ENCODE measurements around the gene CALN1. TPM values are rescaled to one million over a fixed set of nuclear protein-coding genes. Genes with fewer than 3 reads are reported as not detected.
"Not testable (repeated sequence)": the region's sequence is repeated elsewhere in the genome, so short reads cannot be mapped to it uniquely, and the experiment has no call there.

The CALN1 gene
- total RNA-seq, 5 donors from 2014 or later (not counting 1 experiment from before 2014, with no cell fraction given): 0.03 to 0.26 (median 0.05) TPM

- Mint-ChIP-seq H3K4me1 (no peaks in the 10 kb centered on the region), H3K4me3 (no peak overlapping the region), H3K27me3 (no peaks in the 10 kb centered on the region), H3K9me3 (peaks cover 0 to 7% (median 4%) of the 10 kb centered on the region in 3 donors), H3K27ac (no peak overlapping the region), H3K36me3 (no peaks in the 10 kb centered on the region)
- ATAC-seq (replicated peaks in 1 of 4): no peak
- CTCF ChIA-PET: no interaction called here
- 62% methylated on average over 4 of the region's 5 CpGs for WGBS (ENCODE audit: insufficient coverage)
- DNase-seq: no peak
- Histone ChIP-seq H3K9me3 (no peaks in the 10 kb centered on the region), H3K4me3 (ENCODE audit: control insufficient read depth in 1 of 2, extremely low read depth in 1 of 2, low read length in 1 of 2) (no peak overlapping the region), H3K27ac (ENCODE audit: low read length) (no peak overlapping the region), H3K27me3 (replicated peaks in 1 of 2; ENCODE audit: control insufficient read depth in 2 of 2, extremely low read depth in 1 of 2, insufficient read depth in 2 of 2, low read length in 1 of 2) (no peaks in the 10 kb centered on the region), H3K36me3 (ENCODE audit: control insufficient read depth in 2 of 2, extremely low read depth in 1 of 2, insufficient read depth in 1 of 2, low read length in 1 of 2) (no peaks in the 10 kb centered on the region), H3K4me1 (ENCODE audit: control insufficient read depth in 1 of 2, extremely low read depth in 1 of 2, insufficient read depth in 2 of 2, low read length in 2 of 2) (no peaks in the 10 kb centered on the region)
- POLR2A ChIA-PET: no interaction called here
Measured at GRCh38 chr7:72217151-72217550, 195.0 kb downstream of the CALN1 start.

DNA sequence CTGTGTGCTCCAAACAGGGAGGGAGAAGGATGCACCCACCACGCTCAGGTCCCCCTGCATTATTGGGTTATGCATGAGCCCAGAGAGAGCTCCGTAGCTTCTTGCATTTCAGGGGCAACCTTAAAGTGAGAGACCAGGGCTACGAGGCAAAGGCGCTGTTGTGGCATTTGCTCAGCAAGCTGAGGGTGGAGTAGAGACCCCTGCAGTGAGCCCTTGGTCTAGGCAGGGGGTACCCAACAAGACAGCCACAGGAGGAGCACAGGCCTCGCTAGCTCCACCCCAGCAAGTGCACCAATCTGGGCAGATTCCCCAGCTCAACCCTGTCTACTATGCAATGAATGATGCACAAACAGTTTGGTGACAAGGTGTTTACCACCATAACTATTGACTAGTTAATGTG, 198.4 kb downstream of the CALN1 start:
- no peak for ATAC-seq (replicated peaks in 1 of 4)
- no peaks in the 10 kb centered on the region for H3K36me3 ChIP-seq (ENCODE audit: control insufficient read depth in 2 of 2, extremely low read depth in 1 of 2, insufficient read depth in 1 of 2, low read length in 1 of 2)
- Mint-ChIP-seq H3K27me3 (peaks cover 0 to 3% of the 10 kb centered on the region in 2 donors), H3K9me3 (peaks cover 0 to 16% (median 8%) of the 10 kb centered on the region in 3 donors), H3K4me1 (no peaks in the 10 kb centered on the region), H3K36me3 (no peaks in the 10 kb centered on the region), H3K4me3 (no peak overlapping the region), H3K27ac (no peak overlapping the region)
- no peak overlapping the region for H3K4me3 ChIP-seq (ENCODE audit: control insufficient read depth in 1 of 2, extremely low read depth in 1 of 2, low read length in 1 of 2)
- no peaks in the 10 kb centered on the region for H3K27me3 ChIP-seq (replicated peaks in 1 of 2; ENCODE audit: control insufficient read depth in 2 of 2, extremely low read depth in 1 of 2, insufficient read depth in 2 of 2, low read length in 1 of 2)
- H3K27ac ChIP-seq (ENCODE audit: low read length): no peak overlapping the region
- ChIA-PET POLR2A (no interaction called here), CTCF (no interaction called here)
- no peaks in the 10 kb centered on the region for H3K4me1 ChIP-seq (ENCODE audit: control insufficient read depth in 1 of 2, extremely low read depth in 1 of 2, insufficient read depth in 2 of 2, low read length in 2 of 2)
- DNase-seq: no peak
- WGBS (ENCODE audit: insufficient coverage): 100% methylated on average over 2 of the region's 5 CpGs
- H3K9me3 ChIP-seq: no peaks in the 10 kb centered on the region

DNA sequence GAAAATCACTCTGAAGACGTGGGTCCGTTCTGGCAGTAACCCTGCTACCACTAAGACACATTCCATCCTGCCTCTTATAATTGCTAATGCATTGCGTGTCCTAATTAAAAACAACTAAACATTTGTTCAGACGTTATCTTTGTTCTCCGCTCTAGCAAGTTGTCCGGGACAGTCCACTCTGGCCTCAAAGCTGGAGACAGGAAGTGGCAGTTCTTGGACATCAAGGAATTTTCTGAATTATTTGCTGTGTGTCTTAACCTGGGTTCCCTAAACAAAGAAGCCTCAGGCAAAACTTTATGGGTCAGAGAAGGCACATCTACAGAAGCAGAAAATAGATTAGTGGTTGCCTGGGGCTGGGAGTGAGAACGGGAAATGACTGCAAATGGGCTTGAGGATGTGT, 199.1 kb downstream of the CALN1 start:
- H3K9me3 Mint-ChIP-seq: peaks cover 0 to 17% (median 4%) of the 10 kb centered on the region in 3 donors
- H3K27ac Mint-ChIP-seq: no peak overlapping the region
- no peaks in the 10 kb centered on the region for H3K36me3 Mint-ChIP-seq
- H3K27ac ChIP-seq (ENCODE audit: low read length): no peak overlapping the region
- ChIA-PET CTCF (no interaction called here), POLR2A (no interaction called here)
- H3K4me1 ChIP-seq (ENCODE audit: control insufficient read depth in 1 of 2, extremely low read depth in 1 of 2, insufficient read depth in 2 of 2, low read length in 2 of 2): no peaks in the 10 kb centered on the region
- DNase-seq (no peak), ATAC-seq (replicated peaks in 1 of 4) (no peak)
- no peak overlapping the region for H3K4me3 Mint-ChIP-seq
- 87% methylated on average over 4 of the region's 7 CpGs for WGBS (ENCODE audit: insufficient coverage)
- peaks cover 0 to 3% of the 10 kb centered on the region in 2 donors for H3K27me3 Mint-ChIP-seq
- no peaks in the 10 kb centered on the region for H3K36me3 ChIP-seq (ENCODE audit: control insufficient read depth in 2 of 2, extremely low read depth in 1 of 2, insufficient read depth in 1 of 2, low read length in 1 of 2)
- no peaks in the 10 kb centered on the region for H3K27me3 ChIP-seq (replicated peaks in 1 of 2; ENCODE audit: control insufficient read depth in 2 of 2, extremely low read depth in 1 of 2, insufficient read depth in 2 of 2, low read length in 1 of 2)
- no peak overlapping the region for H3K4me3 ChIP-seq (ENCODE audit: control insufficient read depth in 1 of 2, extremely low read depth in 1 of 2, low read length in 1 of 2)
- H3K4me1 Mint-ChIP-seq: no peaks in the 10 kb centered on the region
- no peaks in the 10 kb centered on the region for H3K9me3 ChIP-seq

- peaks cover 0 to 3% of the 10 kb centered on the region in 2 donors for H3K27me3 Mint-ChIP-seq
- CTCF ChIA-PET: no interaction called here
Measured at GRCh38 chr7:72211175-72211574, 201.0 kb downstream of the CALN1 start.

GRCh38 chr7:72209006-72209405, 203.1 kb downstream of the CALN1 start:
- CTCF ChIA-PET: not testable (repeated sequence)

More at GRCh38 chr7:72211175-72211574, 201.0 kb downstream of the CALN1 start:
- DNase-seq: no peak
- Histone ChIP-seq H3K36me3 (ENCODE audit: control insufficient read depth in 2 of 2, extremely low read depth in 1 of 2, insufficient read depth in 1 of 2, low read length in 1 of 2) (no peaks in the 10 kb centered on the region), H3K27ac (ENCODE audit: low read length) (no peak overlapping the region), H3K4me3 (ENCODE audit: control insufficient read depth in 1 of 2, extremely low read depth in 1 of 2, low read length in 1 of 2) (no peak overlapping the region), H3K27me3 (replicated peaks in 1 of 2; ENCODE audit: control insufficient read depth in 2 of 2, extremely low read depth in 1 of 2, insufficient read depth in 2 of 2, low read length in 1 of 2) (no peaks in the 10 kb centered on the region), H3K9me3 (no peaks in the 10 kb centered on the region), H3K4me1 (ENCODE audit: control insufficient read depth in 1 of 2, extremely low read depth in 1 of 2, insufficient read depth in 2 of 2, low read length in 2 of 2) (no peaks in the 10 kb centered on the region)
- Mint-ChIP-seq H3K27ac (no peak overlapping the region), H3K4me3 (no peak overlapping the region), H3K4me1 (no peaks in the 10 kb centered on the region), H3K36me3 (no peaks in the 10 kb centered on the region), H3K9me3 (peaks cover 0 to 16% (median 4%) of the 10 kb centered on the region in 3 donors)
- WGBS (ENCODE audit: insufficient coverage): 100% methylated on average over 3 of the region's 3 CpGs
- no peak for ATAC-seq (replicated peaks in 1 of 4)
- POLR2A ChIA-PET: no interaction called here

GRCh38 chr7:72196176-72196575, 216.0 kb downstream of the CALN1 start:
- Histone ChIP-seq H3K4me1 (ENCODE audit: control insufficient read depth in 1 of 2, extremely low read depth in 1 of 2, insufficient read depth in 2 of 2, low read length in 2 of 2) (no peaks in the 10 kb centered on the region), H3K27ac (ENCODE audit: low read length) (no peak overlapping the region), H3K4me3 (ENCODE audit: control insufficient read depth in 1 of 2, extremely low read depth in 1 of 2, low read length in 1 of 2) (no peak overlapping the region), H3K9me3 (no peaks in the 10 kb centered on the region), H3K27me3 (replicated peaks in 1 of 2; ENCODE audit: control insufficient read depth in 2 of 2, extremely low read depth in 1 of 2, insufficient read depth in 2 of 2, low read length in 1 of 2) (no peaks in the 10 kb centered on the region), H3K36me3 (ENCODE audit: control insufficient read depth in 2 of 2, extremely low read depth in 1 of 2, insufficient read depth in 1 of 2, low read length in 1 of 2) (no peaks in the 10 kb centered on the region)
- no peaks in the 10 kb centered on the region for H3K27me3 Mint-ChIP-seq
- peaks cover 0 to 12% (median 8%) of the 10 kb centered on the region in 3 donors for H3K9me3 Mint-ChIP-seq
- DNase-seq: no peak
- no peak overlapping the region for H3K4me3 Mint-ChIP-seq
- no peak for ATAC-seq (replicated peaks in 1 of 4)
- CTCF ChIA-PET: no interaction called here
- 87% methylated on average over 9 of the region's 9 CpGs for WGBS (ENCODE audit: insufficient coverage)
- H3K36me3 Mint-ChIP-seq: no peaks in the 10 kb centered on the region
- H3K27ac Mint-ChIP-seq: no peak overlapping the region
- H3K4me1 Mint-ChIP-seq: no peaks in the 10 kb centered on the region
- POLR2A ChIA-PET: no interaction called here

More at GRCh38 chr7:72209006-72209405, 203.1 kb downstream of the CALN1 start:
- H3K4me3 ChIP-seq (ENCODE audit: control insufficient read depth in 1 of 2, extremely low read depth in 1 of 2, low read length in 1 of 2); H3K4me1 ChIP-seq (ENCODE audit: control insufficient read depth in 1 of 2, extremely low read depth in 1 of 2, insufficient read depth in 2 of 2, low read length in 2 of 2); H3K27ac Mint-ChIP-seq; H3K36me3 Mint-ChIP-seq; H3K36me3 ChIP-seq (ENCODE audit: control insufficient read depth in 2 of 2, extremely low read depth in 1 of 2, insufficient read depth in 1 of 2, low read length in 1 of 2); ATAC-seq (replicated peaks in 1 of 4); DNase-seq; H3K9me3 ChIP-seq; H3K27me3 ChIP-seq (replicated peaks in 1 of 2; ENCODE audit: control insufficient read depth in 2 of 2, extremely low read depth in 1 of 2, insufficient read depth in 2 of 2, low read length in 1 of 2); H3K27me3 Mint-ChIP-seq; H3K4me1 Mint-ChIP-seq; H3K4me3 Mint-ChIP-seq; H3K27ac ChIP-seq (ENCODE audit: low read length); POLR2A ChIA-PET: not testable (repeated sequence)
- H3K9me3 Mint-ChIP-seq: peaks cover 0 to 16% (median 9%) of the 10 kb centered on the region in 3 donors

GRCh38 chr7:72190919-72191318, 221.2 kb downstream of the CALN1 start:
- DNase-seq (no peak), ATAC-seq (replicated peaks in 1 of 4) (no peak)
- WGBS (ENCODE audit: insufficient coverage): 93% methylated on average over 9 of the region's 10 CpGs
- Mint-ChIP-seq H3K9me3 (peaks cover 6 to 18% (median 14%) of the 10 kb centered on the region in 3 donors), H3K27ac (no peak overlapping the region), H3K4me1 (no peaks in the 10 kb centered on the region), H3K27me3 (no peaks in the 10 kb centered on the region), H3K36me3 (no peaks in the 10 kb centered on the region), H3K4me3 (no peak overlapping the region)
- no peak overlapping the region for H3K27ac ChIP-seq (ENCODE audit: low read length)
- no peaks in the 10 kb centered on the region for H3K27me3 ChIP-seq (replicated peaks in 1 of 2; ENCODE audit: control insufficient read depth in 2 of 2, extremely low read depth in 1 of 2, insufficient read depth in 2 of 2, low read length in 1 of 2)
- POLR2A ChIA-PET: no interaction called here
- CTCF ChIA-PET: no interaction called here
- H3K4me1 ChIP-seq (ENCODE audit: control insufficient read depth in 1 of 2, extremely low read depth in 1 of 2, insufficient read depth in 2 of 2, low read length in 2 of 2): no peaks in the 10 kb centered on the region
- H3K36me3 ChIP-seq (ENCODE audit: control insufficient read depth in 2 of 2, extremely low read depth in 1 of 2, insufficient read depth in 1 of 2, low read length in 1 of 2): no peaks in the 10 kb centered on the region
- no peak overlapping the region for H3K4me3 ChIP-seq (ENCODE audit: control insufficient read depth in 1 of 2, extremely low read depth in 1 of 2, low read length in 1 of 2)
- no peaks in the 10 kb centered on the region for H3K9me3 ChIP-seq
